HG03280 (cell line): ENCODE data around the gene VPS11.
"Not testable (repeated sequence)": the region's sequence is repeated elsewhere in the genome, so short reads cannot be mapped to it uniquely, and the experiment has no call there.

Experiments used
- ATAC-seq: cut with Tn5 transposase; IDR thresholded peaks from one replicate; pipeline ENCODE4 v1.9.1; 2021; ENCODE audit warnings: mild to moderate bottlenecking, moderate library complexity; ENCODE audit not compliant: unreplicated experiment

VPS11 gene

DNA sequence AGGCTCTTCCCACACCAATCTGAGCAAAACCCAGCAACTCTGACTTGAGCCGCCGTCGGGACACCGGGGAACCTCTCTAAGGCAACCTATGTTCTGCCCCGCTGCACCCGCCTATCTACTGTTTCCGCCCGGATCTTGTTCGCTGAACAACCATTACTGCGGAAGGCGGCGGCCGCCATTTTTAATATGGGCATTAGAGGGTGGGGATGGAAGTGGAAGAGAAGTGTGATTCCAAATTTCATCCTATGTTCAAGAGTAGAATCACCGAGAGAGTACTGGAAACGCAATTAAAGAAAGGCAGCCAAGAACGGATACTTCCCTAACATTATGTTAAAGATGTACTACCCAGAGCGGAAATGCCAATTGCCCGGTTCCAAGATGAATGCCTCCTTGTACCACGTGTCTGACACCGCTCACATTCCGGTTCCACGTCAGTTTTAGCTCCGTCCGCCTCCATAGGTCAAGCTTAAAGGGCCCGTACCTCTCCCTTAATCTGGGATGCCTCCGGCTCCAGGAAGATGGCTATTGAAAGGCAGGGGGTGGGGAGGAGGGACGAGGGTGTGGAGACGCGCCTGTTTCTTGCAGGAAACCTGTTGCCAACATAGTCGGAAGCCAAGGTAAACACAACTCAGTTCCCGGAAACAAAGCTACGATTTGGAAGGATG is 34.3 kb downstream of the VPS11 start, which contains the start of gene DPAGT1:
Gene DPAGT1, minus strand, starts transcription at position 95 of the 665 bp plus-strand sequence. CDS start 198 bp downstream, outside the sequence.
- ATAC-seq: peak; percentile 78

DNA sequence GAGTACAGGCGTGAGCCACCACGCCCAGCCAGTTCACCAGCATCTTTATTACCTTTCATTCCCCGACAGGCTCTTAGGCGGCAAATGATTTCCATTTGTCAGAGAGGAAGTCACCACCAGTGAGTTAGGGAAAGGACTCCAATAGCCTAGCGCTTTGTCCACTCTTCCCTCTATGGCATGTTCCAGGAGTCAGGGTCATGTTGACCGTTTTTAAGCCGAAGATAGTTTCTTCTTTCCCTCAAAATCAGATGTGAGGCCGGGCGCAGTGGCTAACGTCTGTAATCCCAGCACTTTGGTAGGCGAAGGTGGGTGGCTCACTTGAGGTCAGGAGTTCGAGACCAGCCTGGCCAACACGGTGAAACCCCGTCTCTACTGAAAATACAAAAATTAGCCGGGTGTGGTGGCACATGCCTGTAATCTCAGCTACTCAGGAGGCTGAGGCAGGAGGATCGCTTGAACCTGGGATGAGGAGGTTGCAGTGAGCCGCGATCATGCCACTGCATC is 35.6 kb downstream of the VPS11 start:
- ATAC-seq: not testable (repeated sequence)

DNA sequence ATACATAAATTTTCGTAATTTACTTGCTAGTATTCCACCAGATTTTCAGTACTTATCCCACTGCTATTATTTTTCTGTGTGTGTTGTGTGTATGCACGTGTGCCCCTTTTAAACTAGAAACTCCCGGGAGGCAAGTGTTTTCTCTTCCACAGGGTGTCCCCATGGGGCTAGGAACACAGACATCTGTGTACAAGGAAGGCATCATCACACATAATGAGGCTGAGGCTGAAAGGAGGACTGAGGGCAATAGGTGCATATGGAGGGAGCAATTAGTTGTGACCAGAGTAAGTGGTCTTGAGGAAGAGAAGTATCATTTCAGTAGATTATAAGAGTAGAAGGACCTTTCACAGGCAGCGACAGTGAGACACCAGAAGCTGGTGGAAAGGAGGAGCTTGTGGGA is 36.2 kb downstream of the VPS11 start:
- no peak for ATAC-seq

DNA sequence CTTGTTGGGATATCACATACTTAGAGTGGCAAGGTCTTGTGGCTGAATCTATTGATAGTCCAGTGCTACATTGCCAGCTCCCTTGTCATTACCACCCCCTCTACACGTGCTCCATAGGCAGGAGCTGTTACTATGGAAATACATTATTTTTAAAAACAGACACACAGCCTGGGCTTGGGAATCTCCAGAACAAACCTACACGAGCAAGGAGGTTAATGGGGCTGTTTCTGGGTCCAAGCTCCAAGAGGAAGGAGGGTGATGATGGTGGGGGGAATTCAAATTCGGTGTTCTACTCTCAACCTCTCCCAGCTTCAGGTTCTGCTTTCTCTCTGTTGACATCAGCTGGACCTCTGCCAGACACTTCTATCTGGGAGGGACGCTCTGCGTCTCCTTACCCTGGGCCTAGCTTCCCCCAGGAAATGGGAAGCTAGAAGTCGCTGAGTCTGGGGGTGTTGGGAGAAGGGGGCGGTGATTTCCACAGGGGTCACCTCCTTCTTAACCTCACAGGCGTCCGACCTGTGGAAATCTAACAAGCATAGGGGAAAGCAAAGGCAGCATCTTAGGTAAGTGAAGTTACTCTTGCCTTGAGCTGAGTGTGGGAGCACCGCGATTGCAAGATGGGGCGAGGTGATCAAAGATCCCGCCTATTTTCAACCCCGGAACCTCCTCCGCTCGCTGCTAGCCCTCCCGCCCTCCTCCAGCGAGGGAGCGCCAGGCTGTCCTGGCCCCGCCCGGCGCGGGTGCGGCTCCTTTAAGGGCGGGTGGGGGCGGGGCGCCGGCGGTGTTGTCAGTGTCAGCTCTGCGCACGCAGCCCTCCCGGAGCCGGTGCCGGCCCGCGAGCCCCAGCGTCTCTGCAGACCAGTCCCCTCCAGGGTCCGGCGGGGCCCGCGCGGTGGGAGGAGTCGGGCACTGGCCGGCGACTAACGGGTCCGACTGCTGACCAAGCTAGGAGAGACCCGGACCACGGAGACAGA is 39.2 kb downstream of the VPS11 start, which contains the start of gene C2CD2L:
Gene C2CD2L, plus strand, starts transcription at position 781 of the 974 bp plus-strand sequence. CDS start 398 bp downstream, outside the sequence.
- peak; percentile 76 for ATAC-seq

DNA sequence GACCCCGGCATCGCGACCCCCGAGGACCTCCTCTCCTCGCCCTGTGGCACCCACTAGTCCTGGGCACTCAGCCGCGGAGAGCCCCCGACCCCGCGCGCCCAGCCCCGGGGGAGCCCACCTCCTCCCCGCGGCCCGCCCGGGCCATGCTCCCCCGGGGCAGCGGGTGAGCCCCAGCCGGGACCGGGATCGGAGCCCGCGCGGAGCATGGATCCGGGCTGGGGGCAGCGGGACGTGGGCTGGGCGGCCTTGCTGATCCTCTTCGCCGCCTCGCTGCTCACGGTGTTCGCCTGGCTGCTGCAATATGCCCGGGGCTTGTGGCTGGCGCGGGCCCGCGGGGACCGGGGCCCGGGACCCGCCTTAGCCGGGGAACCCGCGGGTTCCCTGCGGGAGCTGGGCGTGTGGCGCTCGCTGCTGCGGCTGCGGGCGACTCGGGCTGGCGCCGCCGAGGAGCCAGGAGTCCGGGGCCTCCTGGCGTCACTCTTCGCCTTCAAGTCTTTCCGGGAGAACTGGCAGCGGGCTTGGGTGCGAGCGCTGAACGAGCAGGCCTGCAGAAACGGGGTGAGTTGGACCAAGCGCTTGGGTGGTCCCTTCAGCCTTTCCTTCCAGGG is 40.0 kb downstream of the VPS11 start:
- peak; percentile 27 for ATAC-seq

DNA sequence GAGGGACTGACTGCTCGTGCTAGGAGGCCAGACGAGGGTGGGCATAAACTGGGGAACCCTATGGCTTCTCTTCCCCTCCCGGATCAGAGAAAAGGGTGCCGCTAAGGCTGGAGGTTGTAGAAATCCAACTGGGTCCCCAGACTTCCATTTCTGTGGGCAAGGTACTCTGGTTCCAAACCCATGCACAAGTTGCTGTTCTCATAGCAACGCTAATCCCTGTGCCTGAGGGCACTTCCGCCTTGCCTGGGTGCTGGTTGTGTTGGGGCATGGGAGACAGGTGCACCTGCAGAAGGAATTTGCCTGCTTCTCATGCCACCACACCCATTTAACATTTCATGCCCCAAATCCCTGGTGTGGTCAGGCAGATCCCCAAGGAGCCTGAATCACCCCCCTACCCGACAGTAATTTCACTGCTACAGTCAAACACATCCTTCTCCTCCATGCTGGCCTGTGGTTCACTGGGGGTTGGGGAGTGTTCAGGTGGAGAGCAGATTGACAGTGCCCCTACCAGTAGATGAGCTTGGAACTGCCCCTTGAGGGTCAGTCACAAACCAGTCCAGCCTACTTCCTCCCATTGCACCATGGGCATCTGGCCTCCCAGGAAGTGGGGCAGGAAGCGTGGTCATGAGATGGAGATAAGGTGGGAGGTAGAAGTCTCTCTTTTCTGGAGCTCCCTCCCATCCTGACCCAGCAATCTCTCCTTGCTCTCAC is 40.7 kb downstream of the VPS11 start:
- ATAC-seq: no peak

DNA sequence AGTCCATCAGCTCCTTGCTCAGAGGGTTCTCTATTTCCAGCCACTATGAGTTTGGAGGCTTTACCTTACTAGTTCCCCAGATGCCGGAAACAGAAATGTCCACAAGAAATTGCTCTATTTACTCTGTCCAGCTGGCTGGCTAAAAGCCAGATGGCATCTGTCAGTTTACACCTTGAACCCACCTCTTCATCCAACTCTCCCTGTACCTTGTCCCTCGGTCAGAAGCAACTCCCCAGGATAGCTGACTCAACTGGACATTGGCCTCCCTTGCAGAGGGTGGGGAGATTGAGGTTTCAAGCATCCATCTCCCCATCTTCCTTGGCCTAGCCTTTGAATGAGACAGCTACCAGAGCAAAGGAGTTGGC is 41.2 kb downstream of the VPS11 start:
- no peak for ATAC-seq

DNA sequence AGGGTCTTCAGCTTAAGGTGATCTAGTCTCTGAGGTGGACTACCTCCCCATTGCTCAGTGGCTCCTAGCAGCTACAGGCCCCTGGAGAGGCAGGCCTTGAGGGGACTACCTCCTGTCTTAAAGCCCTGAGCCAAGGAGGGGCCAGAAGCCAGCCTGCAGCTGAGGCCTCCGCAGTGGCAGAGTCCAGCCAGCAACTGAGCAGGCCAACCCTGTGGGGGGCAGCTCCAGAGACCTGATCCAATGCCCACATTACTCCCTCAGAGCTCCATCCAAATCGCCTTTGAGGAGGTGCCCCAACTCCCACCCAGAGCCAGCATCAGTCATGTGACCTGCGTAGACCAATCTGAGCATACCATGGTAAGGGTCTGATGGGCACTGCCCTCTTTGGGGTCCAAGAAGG is 42.2 kb downstream of the VPS11 start:
- no peak for ATAC-seq

DNA sequence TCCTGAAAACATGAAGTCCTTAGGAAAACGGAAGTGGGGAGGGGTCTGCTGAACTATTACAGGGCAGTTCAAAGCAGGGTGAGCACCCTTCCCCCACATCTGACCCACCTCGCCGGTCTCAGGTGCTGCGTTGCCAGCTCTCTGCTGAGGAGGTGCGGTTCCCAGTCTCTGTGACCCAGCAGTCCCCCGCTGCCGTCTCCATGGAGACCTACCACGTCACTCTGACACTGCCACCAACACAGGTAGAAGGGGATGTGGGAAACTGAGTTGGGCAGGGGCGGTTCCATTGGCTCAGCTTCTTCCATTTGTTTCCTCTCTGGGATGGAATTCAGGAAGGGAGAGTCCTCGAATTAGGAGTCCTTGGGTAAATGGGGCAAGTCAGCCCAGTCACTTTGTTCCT is 42.8 kb downstream of the VPS11 start:
- ATAC-seq: no peak

DNA sequence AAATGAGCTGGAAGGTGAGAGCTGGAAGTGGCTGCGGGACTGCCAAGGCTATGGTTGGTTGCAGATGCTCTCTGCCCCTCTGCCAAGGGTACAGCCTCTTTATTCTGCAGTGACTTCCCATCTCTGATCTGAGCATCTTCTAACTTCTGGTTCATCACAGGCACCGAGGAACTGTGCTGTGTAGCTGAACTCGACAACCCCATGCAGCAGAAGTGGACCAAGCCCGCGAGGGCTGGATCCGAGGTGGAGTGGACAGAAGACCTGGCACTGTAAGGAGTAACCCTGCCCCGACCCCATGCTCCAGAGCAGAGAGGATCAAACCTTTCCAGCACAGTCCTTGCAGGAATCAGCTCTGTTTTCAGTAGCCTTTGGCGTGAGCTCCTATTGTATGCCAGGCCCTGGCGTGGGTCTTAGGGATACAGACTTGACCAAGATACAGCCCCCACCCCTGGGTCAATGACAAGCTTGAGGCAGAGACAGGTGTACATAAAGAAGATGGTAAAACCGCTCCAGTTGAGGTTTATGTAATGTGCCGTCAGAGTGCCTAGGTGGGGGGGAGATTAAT is 43.8 kb downstream of the VPS11 start:
- no peak for ATAC-seq

DNA sequence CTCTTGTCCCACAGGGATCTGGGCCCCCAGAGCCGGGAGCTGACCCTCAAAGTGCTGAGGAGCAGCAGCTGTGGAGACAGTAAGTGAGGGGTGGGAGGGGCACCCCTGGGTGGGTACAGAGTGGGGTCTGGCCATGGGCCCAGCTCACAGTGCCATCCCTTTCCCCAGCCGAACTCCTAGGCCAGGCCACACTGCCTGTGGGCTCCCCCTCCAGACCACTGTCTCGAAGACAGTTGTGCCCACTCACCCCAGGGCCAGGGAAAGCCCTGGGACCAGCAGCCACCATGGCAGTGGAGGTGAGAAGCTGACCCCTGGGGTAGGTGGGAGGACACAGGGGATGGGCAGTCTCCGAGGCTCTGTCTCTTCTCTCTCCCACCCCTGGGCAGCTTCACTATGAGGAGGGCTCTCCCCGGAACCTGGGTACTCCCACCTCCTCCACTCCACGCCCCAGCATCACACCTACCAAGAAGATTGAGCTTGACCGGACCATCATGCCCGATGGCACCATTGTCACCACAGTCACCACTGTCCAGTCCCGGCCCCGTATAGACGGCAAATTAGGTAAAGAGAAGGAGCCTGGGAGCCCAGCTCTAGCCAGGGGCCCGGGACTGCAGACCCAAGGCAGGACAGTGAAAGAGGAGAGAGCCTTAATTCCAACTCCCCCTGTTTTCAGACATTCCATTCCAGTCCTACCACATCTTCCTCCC is 44.8 kb downstream of the VPS11 start:
- ATAC-seq: no peak

DNA sequence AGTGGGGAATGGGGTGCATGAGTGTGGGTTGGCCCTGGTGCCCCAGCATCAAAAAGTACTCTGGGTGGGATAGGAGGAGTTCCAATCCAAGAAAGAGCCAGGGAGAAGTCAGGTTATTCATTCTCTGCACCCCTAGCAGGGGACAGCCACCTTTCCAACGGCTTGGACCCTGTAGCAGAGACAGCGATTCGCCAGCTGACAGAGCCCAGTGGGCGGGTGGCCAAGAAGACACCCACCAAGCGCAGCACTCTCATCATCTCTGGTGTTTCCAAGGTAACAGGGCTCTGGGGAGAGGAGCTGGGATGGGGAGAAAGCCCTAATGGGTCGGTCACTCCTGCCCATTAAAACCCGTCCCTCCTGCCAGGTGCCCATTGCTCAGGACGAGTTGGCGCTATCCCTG is 46.1 kb downstream of the VPS11 start:
- no peak for ATAC-seq

DNA sequence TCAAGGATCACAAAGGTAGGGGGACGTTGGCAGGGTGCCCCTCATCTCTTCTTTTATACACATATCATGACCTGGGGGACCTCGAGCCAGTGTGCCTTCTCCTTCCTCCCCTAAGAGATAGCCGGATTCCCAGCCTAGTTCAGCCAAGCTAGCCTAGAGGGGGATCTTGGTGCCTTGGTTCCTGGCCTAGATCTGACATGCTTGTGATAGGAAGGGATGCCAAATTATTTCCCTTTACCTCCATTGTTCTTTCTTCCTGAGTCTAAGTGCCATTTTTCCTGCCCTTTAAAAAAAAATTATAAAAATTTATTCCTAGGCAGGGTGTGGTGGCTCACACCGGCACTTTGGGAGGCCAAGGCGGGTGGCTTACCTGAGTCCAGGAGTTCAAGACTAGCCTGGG is 46.7 kb downstream of the VPS11 start:
- ATAC-seq: no peak

DNA sequence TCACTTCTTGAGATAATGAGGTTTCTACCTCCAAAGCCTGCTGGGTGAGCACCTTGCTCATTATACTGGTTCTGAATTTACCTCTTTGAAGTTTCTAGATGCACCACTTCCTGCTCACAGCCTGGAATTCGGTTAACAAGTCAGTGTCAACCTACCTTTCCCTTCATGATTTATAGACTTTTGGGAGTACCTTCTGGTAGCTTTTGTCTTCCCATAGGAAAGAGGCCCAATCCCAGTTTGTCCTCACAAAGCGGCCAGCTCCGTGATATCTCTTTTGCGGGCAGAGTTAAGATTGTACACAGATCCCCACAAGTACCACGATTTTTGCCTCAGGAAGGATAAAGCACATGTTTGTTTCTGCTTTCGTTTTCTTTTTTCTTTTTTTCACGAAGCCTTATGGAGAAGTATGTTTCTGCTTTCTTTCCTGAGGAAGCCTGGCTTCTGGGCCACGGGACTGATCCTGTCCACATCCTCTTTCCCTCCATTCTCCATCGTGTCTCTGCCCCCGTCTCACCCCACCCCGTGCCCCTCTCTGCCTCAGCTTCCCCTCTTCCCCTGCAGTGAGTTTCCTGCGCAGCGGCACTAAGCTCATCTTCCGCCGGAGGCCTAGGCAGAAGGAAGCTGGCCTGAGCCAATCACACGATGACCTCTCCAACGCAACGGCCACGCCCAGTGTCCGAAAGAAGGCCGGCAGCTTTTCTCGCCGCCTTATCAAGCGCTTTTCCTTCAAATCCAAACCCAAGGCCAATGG is 48.0 kb downstream of the VPS11 start:
- ATAC-seq: no peak

DNA sequence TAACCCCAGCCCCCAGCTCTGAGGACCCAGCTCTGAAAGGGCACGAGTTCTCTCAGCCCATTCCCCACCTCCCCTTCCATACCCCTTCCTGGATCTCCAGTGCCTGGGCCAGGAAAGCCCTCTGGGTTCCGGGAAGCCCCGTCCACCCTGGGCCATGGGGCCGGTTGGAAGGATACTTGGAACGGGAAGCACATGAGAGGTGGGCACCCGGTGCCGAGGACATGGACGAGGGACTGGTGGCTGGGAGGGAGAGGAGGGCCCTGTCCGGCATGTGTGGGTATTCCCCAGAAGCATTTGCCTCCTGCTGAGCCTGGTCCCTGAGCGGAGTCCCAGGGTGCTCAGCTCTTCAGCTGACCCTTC is 48.6 kb downstream of the VPS11 start:
- no peak for ATAC-seq

DNA sequence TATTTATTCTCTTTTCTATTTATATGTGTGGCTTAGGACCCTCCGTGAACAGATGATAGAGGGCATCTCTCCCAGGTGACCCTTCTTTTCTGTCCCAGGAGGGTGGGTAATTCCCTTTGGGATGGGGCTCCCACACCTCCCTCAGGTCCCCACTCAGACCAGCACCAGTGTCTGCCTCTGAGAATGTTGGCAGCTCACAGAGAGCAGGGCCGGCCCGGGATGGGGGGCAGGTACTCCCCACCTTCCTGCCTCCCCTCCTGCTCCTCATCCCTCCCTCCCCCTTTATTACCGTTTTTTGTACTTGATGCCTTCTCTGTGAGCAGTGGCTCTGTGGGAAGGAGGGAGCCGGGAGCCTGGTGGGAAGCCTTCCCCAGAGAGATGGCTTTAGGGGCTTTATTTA is 49.0 kb downstream of the VPS11 start:
- ATAC-seq: no peak

DNA sequence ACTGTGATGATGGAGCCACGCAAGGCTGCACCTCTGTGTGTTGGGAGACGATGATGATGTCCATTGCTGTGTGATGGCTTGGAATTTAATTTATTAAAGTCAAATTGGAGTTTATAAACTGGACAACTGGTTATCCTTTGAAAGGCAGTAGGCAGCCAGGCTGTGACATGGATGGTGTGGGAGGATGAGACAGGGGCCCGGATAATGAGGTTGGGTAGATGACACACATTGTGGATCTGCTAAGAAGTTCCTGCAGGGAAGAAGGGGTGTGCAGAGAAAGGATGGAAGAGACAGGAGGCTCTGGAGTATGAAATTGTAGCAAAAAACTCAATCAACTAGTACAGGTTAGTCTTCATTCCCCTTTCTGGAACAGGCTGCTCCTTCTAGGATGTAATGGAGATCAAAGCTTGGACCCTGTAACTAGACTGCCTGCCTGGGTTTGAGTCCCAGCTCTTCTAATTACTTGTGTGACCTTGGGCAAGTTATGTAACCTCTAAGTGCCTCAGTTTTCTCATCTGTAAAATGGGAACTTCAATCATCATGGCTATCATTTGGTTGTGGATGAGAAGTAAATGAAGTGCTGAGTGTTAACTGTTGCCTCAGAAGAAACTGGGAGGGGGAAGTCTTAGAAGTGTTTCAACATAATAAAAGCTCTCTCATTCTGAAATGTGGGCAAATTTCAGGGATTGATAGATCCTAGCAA is 49.5 kb downstream of the VPS11 start:
- ATAC-seq: no peak

DNA sequence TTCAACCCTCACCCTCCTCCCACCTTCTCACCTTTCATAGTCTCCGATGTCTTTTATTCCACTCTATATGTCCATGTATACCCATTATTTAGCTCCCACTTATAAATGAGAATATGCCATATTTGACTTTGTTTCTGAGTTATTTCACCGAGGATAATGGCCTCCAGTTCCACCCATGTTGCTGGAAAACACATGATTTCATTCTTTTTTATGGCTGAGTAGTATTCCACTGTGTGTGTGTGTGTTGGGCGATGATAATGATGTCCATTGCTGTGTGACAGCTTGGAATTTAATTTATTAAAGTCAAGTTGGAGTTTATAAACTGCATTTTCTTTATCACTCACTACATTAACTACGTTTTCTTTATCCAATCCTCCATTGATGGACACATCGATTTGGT is 50.6 kb downstream of the VPS11 start:
- no peak for ATAC-seq

DNA sequence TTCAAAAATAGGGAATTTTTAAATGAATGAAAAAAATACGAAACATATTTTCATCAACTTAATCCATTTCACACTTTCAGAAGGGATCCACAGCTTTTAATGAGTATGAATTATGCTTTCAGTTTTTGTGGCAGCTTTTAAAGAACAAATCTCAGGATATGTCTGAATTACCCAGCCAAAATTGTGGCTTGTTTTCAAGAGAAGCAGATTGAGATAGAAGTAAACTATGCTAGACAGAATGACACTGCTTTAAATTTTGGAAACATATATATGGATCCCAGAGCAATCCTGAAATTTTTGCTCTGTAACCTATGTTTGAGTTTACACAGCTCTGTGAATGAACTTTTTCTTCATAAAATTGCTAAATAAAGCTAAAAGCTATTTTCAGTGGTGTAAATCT is 51.3 kb downstream of the VPS11 start:
- no peak for ATAC-seq
